K562 (cell line): Measurements from ENCODE around the gene ALDH16A1. TPM values are rescaled to one million over a fixed set of nuclear protein-coding genes. Genes with fewer than 3 reads are reported as not detected.

ENCODE experiments used
- CEBPG ChIP-seq, 3 experiments: fragments of 200-800 bp in 1 of 3; sonication (Bioruptor generic) in 1 of 3; sonication (generic) in 1 of 3; formaldehyde crosslinking in 1 of 3; IDR thresholded peaks in 2 of 3; conservative IDR thresholded peaks in 1 of 3; 2 replicates each; pipeline versions ENCODE4 v1.6.1 to v1.8.0; 2016 to 2022; ENCODE audit warnings: missing compliant biosample characterization in 2 of 3, missing genetic modification characterization in 2 of 3, mild to moderate bottlenecking in 1 of 3, missing genetic modification reagents in 1 of 3
- POU5F1 ChIP-seq: fragments of 150-350 bp; IDR thresholded peaks from 2 replicates; pipeline ENCODE4 v1.6.1; 2014; ENCODE audit warnings: borderline replicate concordance, low read length, low read depth, mild to moderate bottlenecking; ENCODE audit not compliant: partially characterized antibody
- SP1 ChIP-seq: sonication (generic); formaldehyde crosslinking; IDR thresholded peaks from 2 replicates; pipeline ENCODE4 v1.8.1; 2022; ENCODE audit warnings: mild to moderate bottlenecking, missing genetic modification reagents
- WHSC1 ChIP-seq: IDR thresholded peaks from one replicate; pipeline ENCODE4 v1.6.1; 2012; ENCODE audit warnings: low read length, control low read depth, inconsistent platforms
- ZNF282 ChIP-seq: sonication (generic); formaldehyde crosslinking; IDR thresholded peaks from 2 replicates; pipeline ENCODE4 v1.8.1; 2023; ENCODE audit warnings: missing genetic modification reagents
- polyA plus RNA-seq, 8 experiments: library from polyadenylated mRNA; depleted of rRNA in 4 of 8; stranded (reverse) in 5 of 8; unstranded in 3 of 8; fragments of >200 nt; fragmentation: Nextera tagmentation in 2 of 8; fragmentation: Illumina TruSeq in 1 of 8; extraction: Ambion mirVana in 2 of 8; extraction: Trizol in 1 of 8; gene quantifications; 2 replicates each; pipeline versions ENCODE4 v1.2.1 to v1.2.3, GENCODE V29; 2011 to 2014; ENCODE audit warnings: inconsistent platforms in 1 of 8, missing spikeins in 1 of 8
- total RNA-seq, 7 experiments: library from RNA; depleted of rRNA in 6 of 7; stranded (reverse); fragments of >200 nt in 6 of 7; fragmentation: Illumina TruSeq in 2 of 7; extraction: Trizol in 2 of 7; gene quantifications; 2 replicates each; pipeline versions ENCODE4 v1.2.1 to v1.2.3, GENCODE V29; 2011 to 2021; ENCODE audit warnings: low replicate concordance in 1 of 7
- TF ChIP-seq, protein P1 (sequence below): sonication (generic); formaldehyde crosslinking; IDR thresholded peaks from 2 replicates; pipeline ENCODE4 v1.8.1; 2023; ENCODE audit warnings: mild to moderate bottlenecking, missing genetic modification reagents
- TF ChIP-seq, protein P2 (sequence below): fragments of 250-450 bp; sonication (Bioruptor Pico); IDR thresholded peaks from 2 replicates; pipeline ENCODE4 v1.4.0; 2020; ENCODE audit warnings: mild to moderate bottlenecking
- TF ChIP-seq, protein P3 (sequence below): fragments of 450-650 bp; IDR thresholded peaks from 2 replicates; pipeline ENCODE4 v1.6.1; 2018; ENCODE audit not compliant: partially characterized antibody
- TF ChIP-seq, protein P4 (sequence below), 2 experiments: fragments of 450-650 bp in 1 of 2; IDR thresholded peaks; 2 replicates each; pipeline ENCODE4 v1.6.1; 2011 to 2017; ENCODE audit warnings: low read depth in 2 of 2, antibody characterized with exemption in 1 of 2, borderline replicate concordance in 1 of 2, low read length in 1 of 2, mild to moderate bottlenecking in 1 of 2, mixed read lengths in 1 of 2; ENCODE audit not compliant: control insufficient read depth in 1 of 2
- TF ChIP-seq, protein P5 (sequence below): fragments of 250-450 bp; sonication (Bioruptor Pico); IDR thresholded peaks from 2 replicates; pipeline ENCODE4 v1.5.0; 2021

ALDH16A1 gene
- total and polyA plus RNA-seq, 9 of the 15 experiments (the other 6 are each of a cell fraction or from before 2014, with no cell fraction given): 2.2 to 52.2 (median 7.6) TPM

DNA sequence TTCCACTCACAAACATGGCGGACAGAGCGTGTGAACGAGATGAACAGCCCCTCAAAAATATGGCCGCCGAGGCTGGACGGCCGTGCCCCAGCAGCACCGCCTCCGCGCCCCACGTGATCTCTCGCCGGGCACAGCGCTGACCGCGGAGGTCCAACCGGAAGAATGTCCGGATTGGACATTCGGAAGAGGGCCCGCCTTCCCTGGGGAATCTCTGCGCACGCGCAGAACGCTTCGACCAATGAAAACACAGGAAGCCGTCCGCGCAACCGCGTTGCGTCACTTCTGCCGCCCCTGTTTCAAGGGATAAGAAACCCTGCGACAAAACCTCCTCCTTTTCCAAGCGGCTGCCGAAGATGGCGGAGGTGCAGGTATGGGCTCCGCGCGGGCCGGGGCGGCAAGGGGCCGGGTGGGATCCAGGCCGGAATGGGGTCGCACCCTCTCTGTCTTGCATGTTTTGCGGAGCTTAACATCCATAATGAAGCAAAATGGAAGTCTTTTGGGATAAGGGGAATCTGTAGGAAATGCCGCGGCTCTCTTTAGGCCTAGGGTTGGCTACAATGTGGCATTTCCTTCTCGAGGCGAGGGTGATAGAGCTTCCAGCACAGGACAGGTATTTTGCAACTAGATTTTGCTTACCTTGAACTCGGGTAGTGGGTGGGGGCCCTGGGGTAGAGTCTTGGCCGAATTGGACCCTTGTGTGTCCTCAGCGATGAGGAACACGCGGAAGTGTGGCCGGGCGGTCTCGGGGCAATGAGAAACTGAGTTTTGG is 34.4 kb downstream of the ALDH16A1 start, which contains the start of gene RPL13A (continued):
- TF ChIP-seq, protein P1, sequence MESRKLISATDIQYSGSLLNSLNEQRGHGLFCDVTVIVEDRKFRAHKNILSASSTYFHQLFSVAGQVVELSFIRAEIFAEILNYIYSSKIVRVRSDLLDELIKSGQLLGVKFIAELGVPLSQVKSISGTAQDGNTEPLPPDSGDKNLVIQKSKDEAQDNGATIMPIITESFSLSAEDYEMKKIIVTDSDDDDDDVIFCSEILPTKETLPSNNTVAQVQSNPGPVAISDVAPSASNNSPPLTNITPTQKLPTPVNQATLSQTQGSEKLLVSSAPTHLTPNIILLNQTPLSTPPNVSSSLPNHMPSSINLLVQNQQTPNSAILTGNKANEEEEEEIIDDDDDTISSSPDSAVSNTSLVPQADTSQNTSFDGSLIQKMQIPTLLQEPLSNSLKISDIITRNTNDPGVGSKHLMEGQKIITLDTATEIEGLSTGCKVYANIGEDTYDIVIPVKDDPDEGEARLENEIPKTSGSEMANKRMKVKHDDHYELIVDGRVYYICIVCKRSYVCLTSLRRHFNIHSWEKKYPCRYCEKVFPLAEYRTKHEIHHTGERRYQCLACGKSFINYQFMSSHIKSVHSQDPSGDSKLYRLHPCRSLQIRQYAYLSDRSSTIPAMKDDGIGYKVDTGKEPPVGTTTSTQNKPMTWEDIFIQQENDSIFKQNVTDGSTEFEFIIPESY (CRISPR knock-in tag): peak; percentile 58; the same call in 1 of the 2 replicates
- TF ChIP-seq, protein P2, sequence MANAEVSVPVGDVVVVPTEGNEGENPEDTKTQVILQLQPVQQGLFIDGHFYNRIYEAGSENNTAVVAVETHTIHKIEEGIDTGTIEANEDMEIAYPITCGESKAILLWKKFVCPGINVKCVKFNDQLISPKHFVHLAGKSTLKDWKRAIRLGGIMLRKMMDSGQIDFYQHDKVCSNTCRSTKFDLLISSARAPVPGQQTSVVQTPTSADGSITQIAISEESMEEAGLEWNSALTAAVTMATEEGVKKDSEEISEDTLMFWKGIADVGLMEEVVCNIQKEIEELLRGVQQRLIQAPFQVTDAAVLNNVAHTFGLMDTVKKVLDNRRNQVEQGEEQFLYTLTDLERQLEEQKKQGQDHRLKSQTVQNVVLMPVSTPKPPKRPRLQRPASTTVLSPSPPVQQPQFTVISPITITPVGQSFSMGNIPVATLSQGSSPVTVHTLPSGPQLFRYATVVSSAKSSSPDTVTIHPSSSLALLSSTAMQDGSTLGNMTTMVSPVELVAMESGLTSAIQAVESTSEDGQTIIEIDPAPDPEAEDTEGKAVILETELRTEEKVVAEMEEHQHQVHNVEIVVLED (CRISPR knock-in tag): peak; percentile 72
- TF ChIP-seq, protein P3, sequence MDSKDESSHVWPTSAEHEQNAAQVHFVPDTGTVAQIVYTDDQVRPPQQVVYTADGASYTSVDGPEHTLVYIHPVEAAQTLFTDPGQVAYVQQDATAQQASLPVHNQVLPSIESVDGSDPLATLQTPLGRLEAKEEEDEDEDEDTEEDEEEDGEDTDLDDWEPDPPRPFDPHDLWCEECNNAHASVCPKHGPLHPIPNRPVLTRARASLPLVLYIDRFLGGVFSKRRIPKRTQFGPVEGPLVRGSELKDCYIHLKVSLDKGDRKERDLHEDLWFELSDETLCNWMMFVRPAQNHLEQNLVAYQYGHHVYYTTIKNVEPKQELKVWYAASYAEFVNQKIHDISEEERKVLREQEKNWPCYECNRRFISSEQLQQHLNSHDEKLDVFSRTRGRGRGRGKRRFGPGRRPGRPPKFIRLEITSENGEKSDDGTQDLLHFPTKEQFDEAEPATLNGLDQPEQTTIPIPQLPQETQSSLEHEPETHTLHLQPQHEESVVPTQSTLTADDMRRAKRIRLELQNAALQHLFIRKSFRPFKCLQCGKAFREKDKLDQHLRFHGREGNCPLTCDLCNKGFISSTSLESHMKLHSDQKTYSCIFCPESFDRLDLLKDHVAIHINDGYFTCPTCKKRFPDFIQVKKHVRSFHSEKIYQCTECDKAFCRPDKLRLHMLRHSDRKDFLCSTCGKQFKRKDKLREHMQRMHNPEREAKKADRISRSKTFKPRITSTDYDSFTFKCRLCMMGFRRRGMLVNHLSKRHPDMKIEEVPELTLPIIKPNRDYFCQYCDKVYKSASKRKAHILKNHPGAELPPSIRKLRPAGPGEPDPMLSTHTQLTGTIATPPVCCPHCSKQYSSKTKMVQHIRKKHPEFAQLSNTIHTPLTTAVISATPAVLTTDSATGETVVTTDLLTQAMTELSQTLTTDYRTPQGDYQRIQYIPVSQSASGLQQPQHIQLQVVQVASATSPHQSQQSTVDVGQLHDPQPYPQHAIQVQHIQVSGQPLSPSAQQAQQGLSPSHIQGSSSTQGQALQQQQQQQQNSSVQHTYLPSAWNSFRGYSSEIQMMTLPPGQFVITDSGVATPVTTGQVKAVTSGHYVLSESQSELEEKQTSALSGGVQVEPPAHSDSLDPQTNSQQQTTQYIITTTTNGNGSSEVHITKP: no peak
- TF ChIP-seq, protein P4, sequence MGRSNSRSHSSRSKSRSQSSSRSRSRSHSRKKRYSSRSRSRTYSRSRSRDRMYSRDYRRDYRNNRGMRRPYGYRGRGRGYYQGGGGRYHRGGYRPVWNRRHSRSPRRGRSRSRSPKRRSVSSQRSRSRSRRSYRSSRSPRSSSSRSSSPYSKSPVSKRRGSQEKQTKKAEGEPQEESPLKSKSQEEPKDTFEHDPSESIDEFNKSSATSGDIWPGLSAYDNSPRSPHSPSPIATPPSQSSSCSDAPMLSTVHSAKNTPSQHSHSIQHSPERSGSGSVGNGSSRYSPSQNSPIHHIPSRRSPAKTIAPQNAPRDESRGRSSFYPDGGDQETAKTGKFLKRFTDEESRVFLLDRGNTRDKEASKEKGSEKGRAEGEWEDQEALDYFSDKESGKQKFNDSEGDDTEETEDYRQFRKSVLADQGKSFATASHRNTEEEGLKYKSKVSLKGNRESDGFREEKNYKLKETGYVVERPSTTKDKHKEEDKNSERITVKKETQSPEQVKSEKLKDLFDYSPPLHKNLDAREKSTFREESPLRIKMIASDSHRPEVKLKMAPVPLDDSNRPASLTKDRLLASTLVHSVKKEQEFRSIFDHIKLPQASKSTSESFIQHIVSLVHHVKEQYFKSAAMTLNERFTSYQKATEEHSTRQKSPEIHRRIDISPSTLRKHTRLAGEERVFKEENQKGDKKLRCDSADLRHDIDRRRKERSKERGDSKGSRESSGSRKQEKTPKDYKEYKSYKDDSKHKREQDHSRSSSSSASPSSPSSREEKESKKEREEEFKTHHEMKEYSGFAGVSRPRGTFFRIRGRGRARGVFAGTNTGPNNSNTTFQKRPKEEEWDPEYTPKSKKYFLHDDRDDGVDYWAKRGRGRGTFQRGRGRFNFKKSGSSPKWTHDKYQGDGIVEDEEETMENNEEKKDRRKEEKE (IDR thresholded peaks at IDR 0.05; ENCODE audit: borderline replicate concordance in 1 of 2, control insufficient read depth in 1 of 2, low read depth in 2 of 2, low read length in 1 of 2): no peak
- peak; percentile 21 for TF ChIP-seq POU5F1
- TF ChIP-seq CEBPG (CRISPR knock-in tag; IDR thresholded peaks at IDR 0.05): peak; percentile 98
- peak; percentile 98 to 99 for TF ChIP-seq CEBPG (tag; conservative IDR thresholded peaks at IDR 0.05 in 1 of 2, IDR thresholded peaks at IDR 0.05 in 1 of 2)
- peak; percentile 92 for TF ChIP-seq SP1 (CRISPR knock-in tag)
- TF ChIP-seq ZNF282 (CRISPR knock-in tag): no peak
- TF ChIP-seq, protein P5, sequence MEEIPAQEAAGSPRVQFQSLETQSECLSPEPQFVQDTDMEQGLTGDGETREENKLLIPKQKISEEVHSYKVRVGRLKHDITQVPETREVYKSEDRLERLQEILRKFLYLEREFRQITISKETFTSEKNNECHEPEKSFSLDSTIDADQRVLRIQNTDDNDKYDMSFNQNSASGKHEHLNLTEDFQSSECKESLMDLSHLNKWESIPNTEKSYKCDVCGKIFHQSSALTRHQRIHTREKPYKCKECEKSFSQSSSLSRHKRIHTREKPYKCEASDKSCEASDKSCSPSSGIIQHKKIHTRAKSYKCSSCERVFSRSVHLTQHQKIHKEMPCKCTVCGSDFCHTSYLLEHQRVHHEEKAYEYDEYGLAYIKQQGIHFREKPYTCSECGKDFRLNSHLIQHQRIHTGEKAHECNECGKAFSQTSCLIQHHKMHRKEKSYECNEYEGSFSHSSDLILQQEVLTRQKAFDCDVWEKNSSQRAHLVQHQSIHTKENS (CRISPR knock-in tag): no peak
- TF ChIP-seq WHSC1: no peak
